Uterus (tissue), 4 donors: ENCODE measurements around the gene ELOVL7. TPM values are rescaled to one million over a fixed set of nuclear protein-coding genes. Genes with fewer than 3 reads are reported as not detected.

Experiments
- DNase-seq, 2 donors: peaks; one replicate each; pipeline ENCODE4 v3.0.0-alpha.2; 2019 to 2020
- H3K27ac ChIP-seq, 2 donors: fragments of 200-600 bp; sonication (generic); 1 replicate in 1 of 2; 2 replicates in 1 of 2; pipeline ENCODE4 v1.5.1; 2016 to 2018
- H3K27me3 ChIP-seq, 2 donors: fragments of 200-600 bp; sonication (generic); one replicate each; pipeline ENCODE4 v1.5.1; 2018 to 2019; ENCODE audit warnings: control low read depth in 1 of 2
- H3K36me3 ChIP-seq, 2 donors: fragments of 200-600 bp; sonication (generic); one replicate each; pipeline ENCODE4 v1.5.1; 2019; ENCODE audit warnings: control low read depth in 1 of 2
- H3K4me1 ChIP-seq, 2 donors: fragments of 200-600 bp; sonication (generic); one replicate each; pipeline ENCODE4 v1.5.1; 2018 to 2019; ENCODE audit warnings: control low read depth in 1 of 2
- H3K4me3 ChIP-seq, 2 donors: fragments of 200-600 bp; sonication (generic); 1 replicate in 1 of 2; 2 replicates in 1 of 2; pipeline ENCODE4 v1.5.1; 2018 to 2019; ENCODE audit warnings: mild to moderate bottlenecking in 1 of 2
- H3K9me3 ChIP-seq, 2 donors: fragments of 200-600 bp; sonication (generic); one replicate each; pipeline ENCODE4 v1.5.1; 2019; ENCODE audit warnings: control low read depth in 1 of 2
- POLR2A ChIP-seq, 2 donors: fragments of 450-650 bp; IDR thresholded peaks; one replicate each; pipeline ENCODE4 v1.6.1; 2016; ENCODE audit warnings: antibody characterized with exemption in 2 of 2, mild to moderate bottlenecking in 1 of 2, moderate library complexity in 1 of 2
- intact Hi-C: fragments of 100-400 bp; cut with DNase I; formaldehyde crosslinking; loops from one replicate; pipeline ENCODE4 v1.15.1; 2023; ENCODE audit warnings: low total_unique reads
- total RNA-seq, 4 donors: library from RNA; depleted of rRNA in 3 of 4; stranded (reverse); fragments of >200 nt in 3 of 4; gene quantifications; one replicate each; pipeline versions ENCODE4 v1.1.0 to v1.2.4, GENCODE V29; 2014 to 2023
- TF ChIP-seq, protein P1 (sequence below), 4 experiments: fragments of 200-600 bp in 2 of 4; fragments of 450-650 bp in 2 of 4; sonication (generic) in 2 of 4; IDR thresholded peaks; one replicate each; pipeline ENCODE4 v1.5.1; 2016 to 2019; ENCODE audit warnings: antibody characterized with exemption in 4 of 4, mild to moderate bottlenecking in 2 of 4, moderate library complexity in 1 of 4
- donor health status: DM: yes; HTN: yes; CAD: no.

The ELOVL7 gene
- total RNA-seq, 4 donors from 2014 or later, result 1.3 to 8.2 (median 2.9) TPM

DNA sequence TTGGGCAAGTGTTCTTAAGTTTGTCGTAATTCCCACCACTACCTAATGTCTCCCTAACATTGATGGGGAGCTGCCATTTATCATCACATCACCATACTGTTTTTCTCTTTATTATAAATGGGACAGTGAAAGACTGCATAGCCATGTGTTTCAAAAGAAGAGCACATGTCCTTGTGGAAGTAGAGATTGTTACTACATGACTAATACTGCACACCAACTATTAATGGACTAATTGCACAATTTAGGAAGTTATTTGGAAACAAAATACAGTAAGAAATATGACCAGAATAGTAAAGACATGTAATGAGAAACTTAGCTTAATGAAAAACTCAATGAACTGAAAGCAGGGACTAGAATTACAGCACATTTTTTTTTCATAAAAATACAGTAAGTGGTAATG lies 12.0 kb upstream of the ELOVL7 start:
- Histone ChIP-seq H3K27me3 (no peaks in the 10 kb centered on the region), H3K4me3 (no peak overlapping the region), H3K9me3 (no peaks in the 10 kb centered on the region), H3K27ac (no peak overlapping the region), H3K4me1 (no peaks in the 10 kb centered on the region), H3K36me3 (no peaks in the 10 kb centered on the region)
- no peak for TF ChIP-seq POLR2A (IDR thresholded peaks at IDR 0.05)
- TF ChIP-seq, protein P1, sequence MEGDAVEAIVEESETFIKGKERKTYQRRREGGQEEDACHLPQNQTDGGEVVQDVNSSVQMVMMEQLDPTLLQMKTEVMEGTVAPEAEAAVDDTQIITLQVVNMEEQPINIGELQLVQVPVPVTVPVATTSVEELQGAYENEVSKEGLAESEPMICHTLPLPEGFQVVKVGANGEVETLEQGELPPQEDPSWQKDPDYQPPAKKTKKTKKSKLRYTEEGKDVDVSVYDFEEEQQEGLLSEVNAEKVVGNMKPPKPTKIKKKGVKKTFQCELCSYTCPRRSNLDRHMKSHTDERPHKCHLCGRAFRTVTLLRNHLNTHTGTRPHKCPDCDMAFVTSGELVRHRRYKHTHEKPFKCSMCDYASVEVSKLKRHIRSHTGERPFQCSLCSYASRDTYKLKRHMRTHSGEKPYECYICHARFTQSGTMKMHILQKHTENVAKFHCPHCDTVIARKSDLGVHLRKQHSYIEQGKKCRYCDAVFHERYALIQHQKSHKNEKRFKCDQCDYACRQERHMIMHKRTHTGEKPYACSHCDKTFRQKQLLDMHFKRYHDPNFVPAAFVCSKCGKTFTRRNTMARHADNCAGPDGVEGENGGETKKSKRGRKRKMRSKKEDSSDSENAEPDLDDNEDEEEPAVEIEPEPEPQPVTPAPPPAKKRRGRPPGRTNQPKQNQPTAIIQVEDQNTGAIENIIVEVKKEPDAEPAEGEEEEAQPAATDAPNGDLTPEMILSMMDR (IDR thresholded peaks at IDR 0.05), result no peak
- no peak for DNase-seq
- intact Hi-C loops, result no loop called here

DNA sequence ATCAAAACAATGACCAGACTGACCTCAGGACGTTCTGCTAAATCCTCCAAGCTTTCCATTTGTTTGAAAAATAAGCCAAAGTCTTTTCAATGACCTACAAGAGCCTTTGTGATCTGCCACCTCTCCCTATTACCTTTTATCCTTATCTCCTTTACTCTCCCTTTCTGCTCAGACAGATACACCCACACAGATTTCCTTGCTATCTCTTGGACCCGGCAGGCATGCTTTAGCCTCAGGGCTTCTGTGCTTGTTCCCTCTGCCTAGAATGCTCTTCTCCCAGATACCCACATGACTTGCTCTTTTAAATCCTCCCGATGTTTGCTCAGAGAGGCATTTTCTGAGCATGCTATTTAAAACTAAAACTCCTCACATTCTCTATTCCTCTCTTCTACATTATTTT lies 8.9 kb upstream of the ELOVL7 start:
- no peak overlapping the region for H3K27ac ChIP-seq
- intact Hi-C loops, result no loop called here
- H3K36me3 ChIP-seq, result no peaks in the 10 kb centered on the region
- no peaks in the 10 kb centered on the region for H3K9me3 ChIP-seq
- TF ChIP-seq POLR2A (IDR thresholded peaks at IDR 0.05), result no peak
- TF ChIP-seq, protein P1 (IDR thresholded peaks at IDR 0.05), result no peak
- no peak for DNase-seq
- H3K27me3 ChIP-seq, result no peaks in the 10 kb centered on the region
- H3K4me3 ChIP-seq, result no peak overlapping the region
- no peaks in the 10 kb centered on the region for H3K4me1 ChIP-seq

GRCh38 chr5:60852317-60852716 lies 8.2 kb upstream of the ELOVL7 start:
- Histone ChIP-seq H3K4me3 (no peak overlapping the region), H3K9me3 (no peaks in the 10 kb centered on the region), H3K27me3 (no peaks in the 10 kb centered on the region), H3K4me1 (no peaks in the 10 kb centered on the region), H3K36me3 (no peaks in the 10 kb centered on the region), H3K27ac (no peak overlapping the region)
- no peak for TF ChIP-seq POLR2A (IDR thresholded peaks at IDR 0.05)
- TF ChIP-seq, protein P1 (IDR thresholded peaks at IDR 0.05), result no peak
- intact Hi-C loops, result no loop called here
- DNase-seq, result no peak

DNA sequence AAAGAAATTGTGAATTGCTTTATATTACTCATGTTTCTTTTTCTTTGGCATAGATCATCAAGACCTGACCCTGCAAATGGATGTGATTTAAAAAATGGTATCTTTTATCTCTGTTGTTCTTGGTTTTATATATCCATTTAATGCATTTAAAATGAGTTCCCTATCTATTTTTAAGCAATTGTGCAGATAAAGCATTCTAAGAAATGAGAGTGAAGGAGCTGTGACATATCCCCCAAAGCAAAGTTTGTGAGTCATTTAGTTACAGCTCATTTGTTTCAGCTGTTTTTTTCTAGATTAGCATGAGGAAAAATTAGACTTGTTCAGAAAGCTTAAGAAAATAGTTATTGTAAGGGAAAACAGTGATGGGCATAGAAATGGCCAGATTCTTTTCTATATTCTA lies 7.6 kb upstream of the ELOVL7 start:
- intact Hi-C loops, result no loop called here
- Histone ChIP-seq H3K36me3 (no peaks in the 10 kb centered on the region), H3K4me1 (no peaks in the 10 kb centered on the region)

GRCh38 chr5:60846298-60846697 lies 2.2 kb upstream of the ELOVL7 start:
- no peaks in the 10 kb centered on the region for H3K9me3 ChIP-seq
- H3K27me3 ChIP-seq, result no peaks in the 10 kb centered on the region
- no peak overlapping the region for H3K27ac ChIP-seq
- intact Hi-C loops, result no loop called here
- no peaks in the 10 kb centered on the region for H3K36me3 ChIP-seq
- no peak overlapping the region for H3K4me3 ChIP-seq
- H3K4me1 ChIP-seq, result peaks cover 0 to 8% of the 10 kb centered on the region in 2 donors
- TF ChIP-seq POLR2A (IDR thresholded peaks at IDR 0.05), result no peak
- TF ChIP-seq, protein P1 (IDR thresholded peaks at IDR 0.05), result no peak
- no peak for DNase-seq

More for the DNA sequence above, 7.6 kb upstream of the ELOVL7 start:
- Histone ChIP-seq H3K27ac (no peak overlapping the region), H3K9me3 (no peaks in the 10 kb centered on the region), H3K27me3 (no peaks in the 10 kb centered on the region), H3K4me3 (no peak overlapping the region)
- DNase-seq, result no peak
- no peak for TF ChIP-seq POLR2A (IDR thresholded peaks at IDR 0.05)
- TF ChIP-seq, protein P1 (IDR thresholded peaks at IDR 0.05), result no peak
